ENCODE results near the gene SLC17A7.
"Not testable (repeated sequence)": the region's sequence is repeated elsewhere in the genome, so short reads cannot be mapped to it uniquely, and the experiment has no call there.

SLC17A7 gene

DNA sequence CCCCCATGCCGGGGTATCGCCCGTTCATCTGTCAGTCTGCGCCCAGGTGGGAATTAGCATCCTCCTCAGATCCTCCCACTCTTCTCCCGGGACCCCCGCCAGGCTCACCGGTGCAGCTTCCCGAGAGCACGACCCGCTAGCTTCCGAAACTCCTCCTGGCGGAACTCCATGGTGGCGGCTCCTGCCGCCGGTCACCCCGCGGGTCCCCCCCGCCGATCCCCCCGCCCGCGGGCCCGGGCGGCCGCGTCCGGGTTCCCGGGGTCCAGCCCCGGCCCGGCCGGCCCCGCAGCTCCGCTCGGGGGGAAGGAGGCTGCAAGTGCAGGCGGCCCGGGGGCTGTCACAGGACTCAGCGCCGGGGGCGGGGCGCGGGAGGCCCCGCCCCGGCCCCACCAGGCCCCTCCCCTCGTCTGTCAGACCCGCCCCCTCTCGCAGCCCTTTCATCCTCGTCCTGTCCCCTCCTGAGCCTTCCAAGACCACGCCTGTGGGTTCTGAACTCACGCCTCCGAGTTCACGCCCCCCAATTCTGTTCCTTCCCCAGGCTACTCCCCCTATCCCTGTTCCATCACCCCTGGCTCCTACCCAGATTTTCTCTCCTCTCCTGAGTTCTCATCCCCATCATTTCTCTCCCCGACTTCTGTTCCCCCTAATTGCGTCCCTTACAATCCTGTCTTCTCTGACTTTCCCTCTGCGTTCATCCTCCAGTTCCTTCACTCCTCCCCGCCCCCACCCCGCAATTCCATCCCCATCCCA lies at the start of gene SLC17A7:
TSS of gene SLC17A7 (minus strand) at position 318 of the 750 bp plus-strand sequence. CDS start at position 170, 148 bp downstream.
- DNase-seq (ENCODE audit: low read depth): no peak

DNA sequence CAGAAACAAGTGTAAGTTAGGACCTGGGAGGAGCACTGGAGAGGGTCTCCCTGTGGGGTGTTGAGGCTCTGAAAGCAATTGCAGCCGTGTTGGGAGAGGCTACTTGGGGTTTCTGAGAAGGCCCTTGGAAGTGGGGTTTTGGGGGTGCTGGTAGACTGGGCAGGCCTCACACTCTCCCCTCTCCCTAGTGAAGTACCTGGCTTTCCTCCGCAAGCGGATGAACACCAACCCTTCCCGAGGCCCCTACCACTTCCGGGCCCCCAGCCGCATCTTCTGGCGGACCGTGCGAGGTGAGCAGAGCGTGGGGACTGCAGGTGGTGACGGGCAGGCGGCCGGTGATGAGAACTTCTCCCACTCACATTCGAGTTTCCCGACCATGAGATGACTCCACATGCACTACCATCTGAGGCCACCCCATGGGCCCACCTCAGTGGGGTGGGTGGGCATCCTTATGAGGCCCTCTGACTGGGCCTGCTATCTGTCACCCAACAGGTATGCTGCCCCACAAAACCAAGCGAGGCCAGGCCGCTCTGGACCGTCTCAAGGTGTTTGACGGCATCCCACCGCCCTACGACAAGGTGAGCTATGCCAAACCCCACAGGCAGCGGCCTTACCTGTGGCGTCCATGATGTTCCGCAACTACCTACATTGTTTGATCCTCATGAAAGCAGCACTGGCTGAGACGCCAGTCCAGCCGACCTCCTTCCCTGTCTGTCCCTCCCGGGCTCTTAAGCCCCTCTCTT lies 49.1 kb upstream of the SLC17A7 start:
- DNase-seq (ENCODE audit: low read depth): no peak

DNA sequence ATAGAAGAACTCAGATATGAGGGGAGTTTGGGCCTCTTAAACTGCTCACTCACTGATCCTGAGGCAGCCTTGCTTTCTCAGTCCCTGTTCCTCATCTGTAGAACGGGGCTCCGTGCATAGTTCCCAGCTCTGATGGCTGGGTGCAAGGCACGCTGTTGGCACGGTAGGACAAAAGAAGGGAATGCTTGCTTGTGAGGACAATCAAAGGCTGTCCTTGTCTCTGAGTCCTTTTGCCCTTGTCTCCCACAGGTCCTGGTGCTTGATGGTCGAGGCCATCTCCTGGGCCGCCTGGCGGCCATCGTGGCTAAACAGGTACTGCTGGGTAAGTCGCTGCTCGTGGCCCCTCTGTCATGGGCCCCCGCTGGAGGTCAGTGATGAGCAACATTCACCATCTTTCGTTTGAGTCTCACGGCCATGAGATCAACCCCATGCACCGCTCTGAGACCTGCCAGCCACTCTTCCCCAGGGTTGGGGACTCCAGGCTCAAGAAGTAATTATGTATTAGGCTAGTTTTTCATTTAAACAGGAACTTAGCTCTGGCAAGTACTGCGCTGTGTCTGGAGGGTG lies 48.4 kb upstream of the SLC17A7 start:
- DNase-seq (ENCODE audit: low read depth): no peak

DNA sequence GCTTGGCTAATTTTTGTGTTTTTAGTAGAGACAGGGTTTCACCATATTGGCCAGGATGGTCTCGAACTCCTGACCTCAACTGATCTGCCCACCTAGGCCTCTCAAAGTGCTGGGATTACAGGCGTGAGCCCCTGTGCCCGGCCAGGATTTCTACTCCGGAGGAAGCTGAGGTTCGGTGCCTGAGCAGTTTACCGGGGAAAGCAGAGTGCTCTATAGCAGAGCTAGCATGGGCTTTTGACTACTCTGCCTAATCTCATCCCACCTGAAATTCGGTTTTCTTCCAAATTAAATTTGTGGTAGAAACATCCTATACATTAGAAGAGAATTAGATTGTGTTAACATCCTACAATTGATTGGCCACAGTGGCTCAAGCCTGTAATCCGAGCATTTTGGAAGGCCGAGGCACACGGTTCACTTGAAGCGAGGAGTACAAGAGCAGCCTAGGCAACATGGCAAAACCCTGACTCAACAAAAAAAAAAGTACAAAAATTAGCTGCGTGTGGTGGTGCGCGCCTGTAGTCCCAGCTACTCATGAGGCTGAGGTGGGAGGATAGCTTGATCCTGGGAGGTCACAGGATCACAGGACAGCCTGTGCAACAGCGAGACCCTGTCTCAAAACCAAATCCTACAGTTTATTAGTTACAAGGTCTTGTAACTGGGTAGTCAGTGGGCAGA lies 47.7 kb upstream of the SLC17A7 start:
- no peak for DNase-seq (ENCODE audit: low read depth)

DNA sequence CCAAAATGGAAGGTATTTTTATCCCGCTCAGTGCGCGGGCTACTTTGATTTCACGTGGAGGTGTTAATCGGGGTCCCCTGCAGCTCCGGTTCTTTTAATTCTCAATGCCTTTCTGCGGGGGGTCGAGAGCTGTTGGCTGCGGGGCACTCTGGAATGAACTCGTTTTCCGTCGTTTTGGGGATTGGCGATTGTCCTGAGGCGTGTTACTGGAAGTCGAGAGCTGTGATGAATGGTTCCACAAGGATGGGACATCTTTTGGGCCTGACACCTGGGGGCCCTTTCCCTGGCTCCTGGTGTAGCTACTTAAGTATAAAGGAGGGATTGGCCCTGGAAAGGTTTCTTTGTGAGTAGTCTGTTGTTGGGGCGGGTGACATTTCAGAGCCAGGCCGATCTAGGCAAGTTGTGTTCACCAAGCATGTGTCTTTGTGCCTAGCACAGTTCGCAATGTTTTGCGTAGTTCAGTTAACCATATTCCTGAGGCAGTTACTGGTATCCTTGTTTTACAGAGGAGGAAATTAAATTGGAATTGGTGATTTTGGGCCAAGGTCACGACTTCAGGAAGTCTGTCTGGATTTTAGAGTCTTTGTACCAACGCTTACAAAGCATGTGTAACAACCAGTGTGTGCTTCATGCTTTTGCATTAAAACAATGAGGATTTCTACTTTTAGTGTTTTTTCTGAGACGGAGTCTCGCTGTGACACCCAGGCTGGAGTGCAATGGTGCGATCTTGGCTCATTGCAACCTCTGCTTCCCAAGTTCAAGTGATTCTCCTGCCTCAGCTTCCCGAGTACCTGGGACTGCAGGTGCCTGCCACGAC lies 46.9 kb upstream of the SLC17A7 start:
- DNase-seq (ENCODE audit: low read depth): no peak

DNA sequence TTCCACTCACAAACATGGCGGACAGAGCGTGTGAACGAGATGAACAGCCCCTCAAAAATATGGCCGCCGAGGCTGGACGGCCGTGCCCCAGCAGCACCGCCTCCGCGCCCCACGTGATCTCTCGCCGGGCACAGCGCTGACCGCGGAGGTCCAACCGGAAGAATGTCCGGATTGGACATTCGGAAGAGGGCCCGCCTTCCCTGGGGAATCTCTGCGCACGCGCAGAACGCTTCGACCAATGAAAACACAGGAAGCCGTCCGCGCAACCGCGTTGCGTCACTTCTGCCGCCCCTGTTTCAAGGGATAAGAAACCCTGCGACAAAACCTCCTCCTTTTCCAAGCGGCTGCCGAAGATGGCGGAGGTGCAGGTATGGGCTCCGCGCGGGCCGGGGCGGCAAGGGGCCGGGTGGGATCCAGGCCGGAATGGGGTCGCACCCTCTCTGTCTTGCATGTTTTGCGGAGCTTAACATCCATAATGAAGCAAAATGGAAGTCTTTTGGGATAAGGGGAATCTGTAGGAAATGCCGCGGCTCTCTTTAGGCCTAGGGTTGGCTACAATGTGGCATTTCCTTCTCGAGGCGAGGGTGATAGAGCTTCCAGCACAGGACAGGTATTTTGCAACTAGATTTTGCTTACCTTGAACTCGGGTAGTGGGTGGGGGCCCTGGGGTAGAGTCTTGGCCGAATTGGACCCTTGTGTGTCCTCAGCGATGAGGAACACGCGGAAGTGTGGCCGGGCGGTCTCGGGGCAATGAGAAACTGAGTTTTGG lies 46.1 kb upstream of the SLC17A7 start, which contains the start of gene RPL13A:
TSS of gene RPL13A (plus strand) at position 332 of the 769 bp plus-strand sequence. CDS start at position 354, 22 bp downstream.
- DNase-seq (ENCODE audit: low read depth): peak; percentile 99

DNA sequence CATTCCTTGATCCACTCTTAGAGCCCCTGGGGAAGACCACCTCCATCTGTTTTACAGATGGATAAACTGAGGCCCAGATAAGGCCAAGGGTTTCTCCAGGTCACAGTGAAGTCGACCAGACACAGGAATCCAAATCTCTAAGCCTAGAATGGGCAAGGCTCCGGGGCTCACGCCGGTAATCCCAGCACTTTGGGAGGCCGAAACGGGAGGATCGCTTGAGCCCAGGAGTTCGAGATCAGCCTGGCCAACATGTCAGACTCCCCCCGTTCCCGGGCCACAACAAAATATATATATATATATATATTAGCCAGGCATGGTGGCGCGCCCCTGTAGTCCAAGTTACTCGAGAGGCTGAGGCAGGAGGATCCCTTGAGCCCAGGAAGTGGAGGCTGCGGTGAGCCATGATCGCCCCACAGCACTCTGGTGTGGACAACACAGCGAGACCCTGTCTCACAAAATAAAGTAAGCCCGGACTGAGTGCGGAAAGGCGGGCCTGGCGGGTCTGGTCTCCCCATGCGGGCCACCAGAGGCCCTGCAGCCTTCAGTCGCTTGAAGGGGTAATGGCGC lies 45.5 kb upstream of the SLC17A7 start:
- DNase-seq (ENCODE audit: low read depth): no peak

DNA sequence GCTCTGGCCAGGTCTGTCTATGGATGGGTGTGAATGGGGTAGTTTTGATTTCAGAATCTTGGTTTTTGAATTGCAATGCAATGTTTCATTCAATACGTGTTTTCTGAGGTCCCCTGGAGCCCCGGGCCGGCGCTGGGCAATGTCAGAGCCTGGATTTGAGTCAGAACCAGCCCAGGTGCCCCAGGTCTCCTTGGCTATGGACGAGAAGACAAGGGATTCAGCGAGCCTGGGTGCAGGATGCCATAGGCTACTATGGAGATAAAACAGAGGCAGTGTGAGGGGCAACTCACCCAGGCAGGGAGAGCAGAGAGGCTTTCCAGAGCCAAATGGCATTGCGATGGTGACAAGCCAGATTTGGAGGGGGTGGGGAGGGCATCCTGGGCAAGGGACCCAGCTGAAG lies 44.9 kb upstream of the SLC17A7 start:
- no peak for DNase-seq (ENCODE audit: low read depth)

DNA sequence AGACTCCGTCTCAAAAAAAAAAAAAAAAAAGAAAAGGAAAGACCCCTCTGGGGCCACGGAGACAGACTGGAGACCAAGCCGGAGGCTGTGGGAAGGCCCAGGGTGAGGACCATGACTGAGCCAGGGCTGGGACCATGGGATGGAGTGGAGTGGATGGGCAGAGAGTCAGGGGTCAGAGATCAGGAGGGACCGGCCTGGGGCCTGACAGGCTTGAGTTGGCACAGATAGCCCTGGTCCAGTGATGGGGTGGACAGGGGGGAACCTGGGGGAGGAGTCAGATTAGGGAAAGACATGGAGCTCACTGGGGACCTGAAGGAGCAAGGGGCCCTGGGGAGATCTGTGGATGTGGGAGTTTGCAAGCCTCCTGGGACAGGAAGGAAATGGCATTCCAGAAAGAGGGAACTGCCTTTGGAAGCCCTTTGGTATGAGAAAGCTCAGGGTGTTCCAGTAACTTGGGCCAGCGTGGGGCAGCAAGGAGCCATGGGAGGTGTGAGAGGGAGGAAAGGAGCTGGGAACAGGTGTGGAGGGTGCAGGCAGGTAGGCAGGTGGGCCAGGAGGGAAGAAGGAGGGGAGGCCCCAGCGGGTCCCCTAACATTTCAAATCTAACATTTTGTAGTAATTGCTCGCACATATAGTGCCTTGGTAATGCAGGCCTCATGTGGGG lies 39.8 kb upstream of the SLC17A7 start:
- DNase-seq (ENCODE audit: low read depth): no peak

DNA sequence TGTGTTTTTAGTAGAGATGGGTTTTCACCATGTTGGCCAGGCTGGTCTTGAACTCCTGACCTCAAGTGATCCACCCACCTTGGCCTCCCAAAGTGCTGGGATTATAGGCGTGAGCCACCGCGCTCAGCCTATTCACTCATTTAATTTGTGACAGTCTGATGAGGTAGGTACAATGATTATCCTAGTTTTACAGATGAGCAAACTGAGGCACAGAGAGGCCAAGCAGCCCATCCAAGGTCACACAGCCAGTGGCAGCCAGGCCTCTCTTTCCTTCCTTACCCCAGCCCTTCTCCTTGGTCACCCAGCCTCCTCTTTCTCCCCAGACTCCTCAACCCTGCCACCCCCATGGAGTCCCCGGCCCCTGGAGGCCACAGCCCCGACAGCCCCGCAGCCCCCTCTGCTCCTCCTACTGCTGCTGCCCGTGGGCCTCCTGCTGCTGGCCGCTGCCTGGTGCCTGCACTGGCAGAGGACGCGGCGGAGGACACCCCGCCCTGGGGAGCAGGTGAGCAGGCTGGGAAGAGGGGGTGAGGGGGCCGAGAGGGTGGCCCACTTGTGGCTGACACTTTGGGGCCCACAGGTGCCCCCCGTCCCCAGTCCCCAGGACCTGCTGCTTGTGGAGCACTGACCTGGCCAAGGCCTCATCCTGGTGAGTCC lies 38.8 kb upstream of the SLC17A7 start:
- no peak for DNase-seq (ENCODE audit: low read depth)

DNA sequence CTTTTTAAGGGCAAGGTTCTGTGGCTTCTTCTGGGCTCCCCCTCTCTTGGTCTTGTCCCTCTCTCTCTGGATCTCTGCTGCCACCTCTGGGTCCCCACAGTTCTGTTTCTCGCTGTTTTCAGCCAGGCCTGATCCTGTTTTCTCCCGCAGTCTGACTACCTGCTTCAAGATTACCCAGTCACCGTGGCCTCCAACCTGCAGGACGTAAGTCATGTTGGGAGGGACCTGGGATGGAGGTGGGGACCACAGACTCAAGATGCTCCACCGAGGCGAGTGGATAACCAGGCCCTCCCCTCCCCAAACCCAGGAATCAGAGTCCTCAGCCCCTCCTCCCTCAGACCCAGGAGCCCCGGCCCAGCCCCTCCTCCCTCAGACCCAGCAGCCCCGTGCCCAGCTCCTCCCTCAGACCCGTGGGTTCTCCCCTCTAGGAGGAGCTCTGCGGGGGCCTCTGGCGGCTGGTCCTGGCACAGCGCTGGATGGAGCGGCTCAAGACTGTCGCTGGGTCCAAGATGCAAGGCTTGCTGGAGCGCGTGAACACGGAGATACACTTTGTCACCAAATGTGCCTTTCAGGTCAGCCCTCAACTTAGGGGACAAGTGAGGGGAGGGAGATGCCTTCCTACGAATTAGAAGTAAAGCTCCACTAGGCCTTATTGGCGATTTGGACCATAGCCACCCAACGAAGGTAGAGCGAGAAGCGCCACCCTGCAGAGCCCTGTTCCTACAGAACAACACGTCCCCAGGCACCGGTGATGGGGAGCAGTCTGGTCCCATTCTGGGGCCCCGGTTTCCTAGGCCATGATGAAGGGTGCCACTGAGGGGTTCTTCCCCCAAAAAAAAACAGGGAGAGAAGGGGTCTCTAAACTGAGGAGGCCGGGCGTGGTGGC lies 34.9 kb upstream of the SLC17A7 start:
- DNase-seq (ENCODE audit: low read depth): no peak

DNA sequence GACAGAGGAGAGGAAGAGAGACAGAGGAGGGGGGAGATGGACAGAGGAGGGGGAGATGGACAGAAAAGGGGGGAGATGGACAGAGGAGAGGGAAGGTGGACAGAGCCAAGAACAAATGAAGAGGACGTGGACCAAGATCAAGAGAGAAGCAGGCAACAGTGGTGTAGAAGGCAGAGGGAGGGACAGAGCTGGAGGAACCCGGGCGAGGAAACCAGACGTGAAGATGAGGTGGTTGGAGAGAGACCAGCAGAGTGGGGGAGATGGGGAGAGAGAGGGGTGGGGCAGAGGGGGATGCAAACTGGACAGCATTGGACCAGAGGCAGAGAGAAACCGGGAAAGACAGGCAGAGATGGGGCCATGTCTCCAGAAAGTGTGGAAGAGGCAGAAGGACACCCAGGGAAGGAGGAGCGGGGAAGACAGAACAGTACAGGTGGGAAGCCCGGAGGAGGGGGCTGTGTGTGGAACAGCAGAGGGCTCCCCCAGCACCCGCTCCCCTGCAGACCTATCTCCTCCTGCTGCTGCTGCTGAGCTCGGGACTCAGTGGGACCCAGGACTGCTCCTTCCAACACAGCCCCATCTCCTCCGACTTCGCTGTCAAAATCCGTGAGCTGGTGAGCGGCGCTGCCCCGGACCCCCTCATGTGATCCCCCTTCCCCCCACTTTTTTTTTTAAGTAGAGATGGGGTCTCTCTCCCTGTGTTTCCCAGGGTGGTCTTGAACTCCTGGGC lies 34.0 kb upstream of the SLC17A7 start:
- DNase-seq (ENCODE audit: low read depth): no peak

DNA sequence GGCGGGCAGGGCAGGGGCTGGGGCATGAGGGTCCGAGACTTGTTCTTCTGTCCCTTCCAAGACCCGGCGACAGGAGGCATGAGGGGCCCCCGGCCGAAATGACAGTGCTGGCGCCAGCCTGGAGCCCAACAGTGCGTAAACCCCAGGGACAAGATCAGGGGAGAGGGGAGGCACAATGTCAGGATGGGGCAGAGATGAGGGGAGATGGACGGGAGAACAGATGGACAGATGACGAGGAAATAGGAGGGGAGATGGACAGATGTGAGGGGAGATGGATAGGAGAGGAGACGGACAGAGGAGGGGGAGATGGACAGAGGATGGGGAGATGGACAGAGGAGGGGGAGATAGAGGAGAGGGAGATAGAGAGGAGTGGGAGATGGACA lies 33.2 kb upstream of the SLC17A7 start:
- DNase-seq (ENCODE audit: low read depth): no peak

DNA sequence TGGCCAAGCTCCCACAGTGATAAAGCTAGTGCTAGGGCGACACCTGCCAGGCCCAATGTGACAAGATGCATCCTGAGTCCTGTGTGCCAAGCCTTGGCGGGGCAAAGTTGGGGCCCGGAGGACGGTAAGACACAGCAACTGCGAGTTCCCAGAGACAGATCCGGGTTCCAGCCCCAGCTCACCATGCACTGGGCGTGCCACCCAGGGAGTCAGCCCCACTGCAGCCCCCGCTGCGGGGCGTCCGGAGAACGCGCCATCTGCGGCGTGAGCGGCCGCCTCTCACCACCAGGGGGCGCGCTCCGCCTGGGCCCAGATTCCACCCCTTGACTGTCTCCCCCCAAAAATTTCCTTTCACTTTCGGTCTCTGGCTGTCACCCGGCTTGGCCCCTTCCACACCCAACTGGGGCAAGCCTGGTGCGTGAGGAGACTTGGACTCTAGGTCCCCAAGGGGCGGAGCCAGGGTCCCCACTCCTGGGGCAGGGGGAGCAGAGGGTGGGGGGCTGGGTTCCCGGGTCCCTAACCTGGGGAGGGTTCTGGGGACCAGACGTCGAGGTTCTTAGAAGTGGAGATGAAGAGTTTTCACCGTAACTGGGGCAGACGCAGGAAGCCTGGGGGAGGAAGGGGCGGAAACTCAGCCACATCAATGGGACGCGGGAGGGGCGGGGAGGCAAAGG lies 32.7 kb upstream of the SLC17A7 start, which contains the start of gene FLT3LG:
TSS of gene FLT3LG (plus strand) at position 348 of the 674 bp plus-strand sequence. CDS start 425 bp downstream, outside the sequence.
- DNase-seq (ENCODE audit: low read depth): peak; percentile 70

DNA sequence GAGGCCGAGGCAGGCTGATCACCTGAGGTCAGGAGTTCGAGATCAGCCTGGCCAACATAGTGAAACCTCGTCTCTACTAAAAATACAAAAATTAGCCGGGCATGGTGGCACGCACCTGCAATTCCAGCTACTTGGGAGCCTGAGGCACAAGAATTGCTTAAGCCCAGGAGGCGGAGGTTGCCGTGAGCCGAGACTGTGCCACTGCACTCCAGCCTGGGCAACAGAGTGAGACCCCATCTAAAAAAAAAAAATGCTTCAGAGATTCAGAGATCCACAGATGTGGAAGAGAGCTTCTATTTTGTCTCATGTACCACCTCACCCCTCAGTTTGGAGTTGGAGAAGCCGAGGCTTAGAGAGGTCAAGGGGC lies 32.2 kb upstream of the SLC17A7 start:
- not testable (repeated sequence) for DNase-seq (ENCODE audit: low read depth)

DNA sequence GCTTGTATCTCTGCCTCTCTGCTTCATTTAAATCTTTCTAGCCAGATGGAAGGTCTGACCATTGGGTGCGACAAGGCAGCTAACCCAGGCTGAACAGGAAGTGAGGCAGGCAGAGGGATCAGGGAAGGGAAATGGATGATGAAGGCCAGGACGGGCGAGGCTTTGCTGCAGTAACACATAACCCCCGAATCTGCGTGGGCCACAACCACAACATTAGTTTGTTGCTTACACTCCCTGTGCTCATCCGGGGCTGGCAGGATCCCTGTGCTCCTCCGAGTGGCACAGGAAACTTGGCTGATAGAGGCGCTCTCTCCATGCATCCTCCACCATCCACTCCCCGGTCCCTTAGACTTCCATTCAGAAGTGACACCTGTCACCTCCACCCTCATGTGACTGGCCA lies 31.6 kb upstream of the SLC17A7 start:
- DNase-seq (ENCODE audit: low read depth): no peak

DNA sequence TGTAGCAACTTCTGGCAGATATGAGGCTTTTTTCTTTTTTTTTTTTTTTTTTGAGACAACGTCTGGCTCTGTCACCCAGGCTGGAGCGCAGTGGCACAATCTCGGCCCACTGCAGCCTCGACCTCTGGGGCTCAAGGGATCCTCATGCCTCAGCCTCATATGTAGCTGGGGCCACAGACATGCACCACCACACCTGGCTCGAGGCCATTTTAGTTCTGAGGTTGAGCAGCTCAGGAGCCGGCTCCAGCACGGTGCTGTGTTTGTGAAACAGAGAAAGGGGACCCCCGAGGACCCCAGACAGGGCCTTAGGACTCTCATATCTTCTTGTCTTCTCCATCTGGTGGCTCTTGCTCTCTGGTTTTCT lies 29.3 kb upstream of the SLC17A7 start:
- no peak for DNase-seq (ENCODE audit: low read depth)

All from GM04504 (cell line).